ENCODE results near the gene RNF224. TPM values are rescaled to one million over a fixed set of nuclear protein-coding genes. Genes with fewer than 3 reads are reported as not detected.

RNF224 gene
- total RNA-seq, 1 experiment from 2014 or later, result 0.30 TPM

DNA sequence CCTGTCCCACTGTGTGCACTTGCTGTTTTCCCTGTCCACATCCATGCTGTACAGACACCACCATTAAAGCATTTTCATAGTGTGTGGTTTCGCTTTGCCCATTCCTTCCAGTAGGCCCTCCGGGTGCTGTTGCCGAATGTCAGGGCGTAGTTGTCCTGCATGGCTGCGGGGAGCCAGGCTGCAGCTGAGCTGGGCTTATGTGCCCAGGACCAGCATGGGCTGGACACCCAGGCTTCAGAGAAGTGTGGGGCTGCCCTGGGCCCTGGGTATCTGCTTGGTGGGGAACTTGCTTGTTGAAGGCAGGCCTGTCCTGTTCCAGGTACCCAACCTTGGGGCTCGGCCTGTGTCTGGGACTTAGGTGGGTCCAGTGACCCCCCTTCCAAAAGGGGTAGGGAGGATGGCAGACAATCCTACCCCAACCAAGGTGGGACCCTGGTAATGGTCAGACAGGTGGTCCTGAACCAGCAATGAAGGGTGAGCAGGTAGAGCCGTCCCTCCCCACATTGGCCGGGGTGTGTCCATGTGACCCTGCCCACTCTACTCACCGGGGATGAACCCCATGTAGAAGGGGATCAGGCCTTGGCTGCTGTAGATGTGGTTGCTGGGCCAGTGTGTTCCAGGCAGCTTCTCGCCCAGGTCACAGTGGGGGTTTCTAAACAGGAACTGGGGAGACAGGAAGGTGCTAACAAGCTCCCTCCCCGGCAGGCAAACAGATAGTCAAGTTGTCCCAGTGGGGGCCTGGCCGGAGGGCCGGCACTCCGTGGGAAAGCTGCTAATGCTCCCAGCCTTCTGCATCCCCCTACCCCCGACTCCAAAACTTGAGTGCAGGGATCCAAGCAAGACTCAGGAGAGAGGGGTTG is 16.6 kb downstream of the RNF224 start:
- Histone ChIP-seq H3K27ac (ENCODE audit: low read depth, low read length) (peak overlapping the region; percentile 19; the same call in 1 of the 2 replicates), H3K27me3 (ENCODE audit: insufficient read depth, low read length) (no peaks in the 10 kb centered on the region), H3K9me3 (ENCODE audit: control insufficient read depth in 1 of 2, insufficient read depth in 1 of 2, low read depth in 1 of 2, low read length in 2 of 2) (no peaks in the 10 kb centered on the region), H3K4me2 (ENCODE audit: low read length) (0 out of 2 replicates have a peak overlapping the region, but pooled peaks have one; percentile 10), H3K79me2 (ENCODE audit: insufficient read depth, low read length) (peaks cover 35% of the 10 kb centered on the region), H4K20me1 (ENCODE audit: insufficient read depth) (peaks cover 21% of the 10 kb centered on the region; the same call in 1 of the 2 replicates), H2AFZ (ENCODE audit: low read depth, low read length, poor library complexity, severe bottlenecking) (no peak overlapping the region), H3K9me2 (ENCODE audit: insufficient read depth) (no peaks in the 10 kb centered on the region), H3K4me3 (replicated peaks in 1 of 2; ENCODE audit: low read depth in 1 of 2, low read length in 2 of 2) (no peak overlapping the region; a peak in 1 of 4 replicates), H3K4me1 (ENCODE audit: control insufficient read depth in 1 of 2, insufficient read depth in 2 of 2, low read length in 2 of 2) (peaks cover 9 to 33% of the 10 kb centered on the region in 2 experiments), H3K9ac (ENCODE audit: low read length) (no peak overlapping the region), H3K36me3 (ENCODE audit: control insufficient read depth in 1 of 2, insufficient read depth in 2 of 2, low read length in 2 of 2) (peaks cover 11 to 21% of the 10 kb centered on the region in 2 experiments)
- BruUV-seq (replicated peaks), result no TSS peak
- POLR2A ChIA-PET, result interaction anchor here (1.1 to 1.7 kb wide), 4 partner anchors 10 to 176 kb away, joined by 3 to 5 read pairs (median 4); partner anchors contain the start of gene SSNA1
- RAD21 ChIA-PET (ENCODE audit: low non-redundant PET in 1 of 2, low total read pairs in 2 of 2, uncharacterized antibody in 2 of 2, unreplicated experiment in 2 of 2), result no interaction called here
- TF ChIP-seq POLR2A (IDR thresholded peaks at IDR 0.05; ENCODE audit: borderline replicate concordance, extremely low read depth, insufficient read depth, insufficient read length), result peak; percentile 9
- TF ChIP-seq CEBPB (IDR thresholded peaks at IDR 0.05; ENCODE audit: low read depth), result no peak
- no peak for TF ChIP-seq ELF1 (IDR thresholded peaks at IDR 0.05; ENCODE audit: borderline replicate concordance, low read depth)
- TF ChIP-seq POLR2AphosphoS5 (IDR thresholded peaks at IDR 0.05; ENCODE audit: low read depth, low read length), result peak; percentile 76
- peak in 2 of 3 experiments; percentile 12 to 15; a peak in 1 of 6 replicates for TF ChIP-seq CTCF (IDR thresholded peaks at IDR 0.05 in 2 of 3, conservative IDR thresholded peaks at IDR 0.05 in 1 of 3; ENCODE audit: borderline replicate concordance in 1 of 3, insufficient read depth in 1 of 3, low read depth in 2 of 3, low read length in 2 of 3)
- no peak for TF ChIP-seq EZH2 (IDR thresholded peaks at IDR 0.05)
- TF ChIP-seq, protein P1, sequence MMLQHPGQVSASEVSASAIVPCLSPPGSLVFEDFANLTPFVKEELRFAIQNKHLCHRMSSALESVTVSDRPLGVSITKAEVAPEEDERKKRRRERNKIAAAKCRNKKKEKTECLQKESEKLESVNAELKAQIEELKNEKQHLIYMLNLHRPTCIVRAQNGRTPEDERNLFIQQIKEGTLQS (IDR thresholded peaks at IDR 0.05), result no peak
- TF ChIP-seq EZH2phosphoT487 (IDR thresholded peaks at IDR 0.05; ENCODE audit: borderline replicate concordance), result no peak
- no peak for TF ChIP-seq YY1 (IDR thresholded peaks at IDR 0.05; ENCODE audit: extremely low read depth, insufficient replicate concordance, low read depth, low read length)
- TF ChIP-seq SP1 (IDR thresholded peaks at IDR 0.05; ENCODE audit: low read depth), result no peak
- no peak for TF ChIP-seq SRF (IDR thresholded peaks at IDR 0.05; ENCODE audit: low read depth)
- TF ChIP-seq, protein P2, sequence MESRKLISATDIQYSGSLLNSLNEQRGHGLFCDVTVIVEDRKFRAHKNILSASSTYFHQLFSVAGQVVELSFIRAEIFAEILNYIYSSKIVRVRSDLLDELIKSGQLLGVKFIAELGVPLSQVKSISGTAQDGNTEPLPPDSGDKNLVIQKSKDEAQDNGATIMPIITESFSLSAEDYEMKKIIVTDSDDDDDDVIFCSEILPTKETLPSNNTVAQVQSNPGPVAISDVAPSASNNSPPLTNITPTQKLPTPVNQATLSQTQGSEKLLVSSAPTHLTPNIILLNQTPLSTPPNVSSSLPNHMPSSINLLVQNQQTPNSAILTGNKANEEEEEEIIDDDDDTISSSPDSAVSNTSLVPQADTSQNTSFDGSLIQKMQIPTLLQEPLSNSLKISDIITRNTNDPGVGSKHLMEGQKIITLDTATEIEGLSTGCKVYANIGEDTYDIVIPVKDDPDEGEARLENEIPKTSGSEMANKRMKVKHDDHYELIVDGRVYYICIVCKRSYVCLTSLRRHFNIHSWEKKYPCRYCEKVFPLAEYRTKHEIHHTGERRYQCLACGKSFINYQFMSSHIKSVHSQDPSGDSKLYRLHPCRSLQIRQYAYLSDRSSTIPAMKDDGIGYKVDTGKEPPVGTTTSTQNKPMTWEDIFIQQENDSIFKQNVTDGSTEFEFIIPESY (IDR thresholded peaks at IDR 0.05; ENCODE audit: extremely low read depth, insufficient replicate concordance, low read length), result no peak
- no peak for ATAC-seq
- intact Hi-C loops (cut with micrococcal nuclease), result no loop called here
- no peak for DNase-seq (ENCODE audit: low read depth, low spot score)
- CTCF ChIA-PET, result no interaction called here

Measured in HCT116 (cell line).